Adrenal gland (tissue), 12 donors: ENCODE results near the gene LSS. TPM values are rescaled to one million over a fixed set of nuclear protein-coding genes. Genes with fewer than 3 reads are reported as not detected.

Experiments used
- DNase-seq, 7 donors: peaks; one replicate each; pipeline ENCODE4 v3.0.0-alpha.2; 2019 to 2020
- H3K27ac ChIP-seq, 5 donors: fragments of 200-600 bp; sonication (generic) in 4 of 5; 1 replicate in 3 of 5; 2 replicates in 2 of 5; pipeline versions ENCODE4 v1.5.1 to v1.8.0; 2016 to 2020; ENCODE audit warnings: mild to moderate bottlenecking in 1 of 5
- H3K27me3 ChIP-seq: fragments of 200-600 bp; 2 replicates; pipeline ENCODE4 v1.8.0; 2021
- H3K36me3 ChIP-seq, 2 donors: fragments of 200-600 bp; replicated peaks in 1 of 2; 1 replicate in 1 of 2; 2 replicates in 1 of 2; pipeline versions ENCODE4 v1.5.1 to v1.8.0; 2018 to 2022
- H3K4me1 ChIP-seq, 2 donors: fragments of 200-600 bp; replicated peaks in 1 of 2; 1 replicate in 1 of 2; 2 replicates in 1 of 2; pipeline versions ENCODE4 v1.5.1 to v1.8.0; 2018 to 2021
- H3K4me3 ChIP-seq, 4 donors: fragments of 200-600 bp; sonication (generic) in 3 of 4; one replicate each; pipeline ENCODE4 v1.5.1; 2016 to 2018
- H3K9me3 ChIP-seq, 3 donors: fragments of 200-600 bp; sonication (generic) in 1 of 3; replicated peaks in 1 of 3; 1 replicate in 2 of 3; 2 replicates in 1 of 3; pipeline versions ENCODE4 v1.5.1 to v1.8.0; 2016 to 2021
- POLR2A ChIP-seq, 2 donors: fragments of 450-650 bp; IDR thresholded peaks; one replicate each; pipeline ENCODE4 v1.6.1; 2017; ENCODE audit warnings: antibody characterized with exemption in 2 of 2, mild to moderate bottlenecking in 2 of 2, moderate library complexity in 1 of 2
- WGBS, 4 donors: extraction: QIAGEN DNeasy Blood & Tissue Kit in 2 of 4; methylation state at CpG; one replicate each; pipeline versions ENCODE4 v1.1.5 to v1.1.7; 2013 to 2017; 5-methylcytosine and 5-hydroxymethylcytosine counted together
- intact Hi-C, 2 donors: fragments of 100-400 bp; cut with DNase I; formaldehyde crosslinking; loops; one replicate each; pipeline versions ENCODE4 v1.14.1 to v1.15.0; 2022 to 2023
- polyA plus RNA-seq, 3 donors: library from polyadenylated mRNA; stranded (reverse); fragments of 200-250 nt in 2 of 3; fragments of 350-450 nt in 1 of 3; fragmentation: Illumina TruSeq in 1 of 3; extraction: RNeasy Lipid Tissue Mini Kit (QIAGEN cat#74804) in 1 of 3; gene quantifications; one replicate each; pipeline ENCODE4 v1.2.3, GENCODE V29; 2013 to 2014
- total RNA-seq, 9 donors: library from RNA; depleted of rRNA in 4 of 9; stranded (reverse); fragments of >200 nt in 4 of 9; fragments of 120-200 nt in 1 of 9; fragmentation: NEBNext Ultra II Directional in 1 of 9; extraction: Animal tissue kit (Norgen Biotek cat#: 25700) in 1 of 9; gene quantifications; one replicate each; pipeline versions ENCODE4 v1.1.0 to v1.2.4, GENCODE V29; 2013 to 2023
- TF ChIP-seq, protein P1 (sequence below), 6 experiments: fragments of 450-650 bp in 4 of 6; fragments of 200-600 bp in 2 of 6; sonication (generic) in 1 of 6; IDR thresholded peaks; 1 replicate in 5 of 6; 2 replicates in 1 of 6; pipeline versions ENCODE4 v1.5.1 to v1.8.0; 2016 to 2021; ENCODE audit warnings: antibody characterized with exemption in 6 of 6, mild to moderate bottlenecking in 2 of 6, moderate library complexity in 1 of 6
- donor health status: healthy with polysubstance abuse.
- donor health status: Bipolar disorder and iron deficiency.
- donor health status: DM: yes; HTN: yes; CAD: no.
- donor health status: DM: no; HTN: no; CAD: no.
- donor health status: DM: no; HTN: no; CAD: no.
- donor health status: DM: yes; HTN: yes; CAD: no.

Gene LSS
- total and polyA plus RNA-seq, 12 donors, result 46.3 to 246 (median 79.8) TPM

- Histone ChIP-seq H3K36me3 (peaks cover 0 to 97% of the 10 kb centered on the region in 2 donors), H3K27ac (no peak overlapping the region), H3K4me1 (no peaks in the 10 kb centered on the region), H3K27me3 (no peaks in the 10 kb centered on the region), H3K9me3 (no peaks in the 10 kb centered on the region), H3K4me3 (no peak overlapping the region)
- no peak for DNase-seq
- TF ChIP-seq, protein P1, sequence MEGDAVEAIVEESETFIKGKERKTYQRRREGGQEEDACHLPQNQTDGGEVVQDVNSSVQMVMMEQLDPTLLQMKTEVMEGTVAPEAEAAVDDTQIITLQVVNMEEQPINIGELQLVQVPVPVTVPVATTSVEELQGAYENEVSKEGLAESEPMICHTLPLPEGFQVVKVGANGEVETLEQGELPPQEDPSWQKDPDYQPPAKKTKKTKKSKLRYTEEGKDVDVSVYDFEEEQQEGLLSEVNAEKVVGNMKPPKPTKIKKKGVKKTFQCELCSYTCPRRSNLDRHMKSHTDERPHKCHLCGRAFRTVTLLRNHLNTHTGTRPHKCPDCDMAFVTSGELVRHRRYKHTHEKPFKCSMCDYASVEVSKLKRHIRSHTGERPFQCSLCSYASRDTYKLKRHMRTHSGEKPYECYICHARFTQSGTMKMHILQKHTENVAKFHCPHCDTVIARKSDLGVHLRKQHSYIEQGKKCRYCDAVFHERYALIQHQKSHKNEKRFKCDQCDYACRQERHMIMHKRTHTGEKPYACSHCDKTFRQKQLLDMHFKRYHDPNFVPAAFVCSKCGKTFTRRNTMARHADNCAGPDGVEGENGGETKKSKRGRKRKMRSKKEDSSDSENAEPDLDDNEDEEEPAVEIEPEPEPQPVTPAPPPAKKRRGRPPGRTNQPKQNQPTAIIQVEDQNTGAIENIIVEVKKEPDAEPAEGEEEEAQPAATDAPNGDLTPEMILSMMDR (IDR thresholded peaks at IDR 0.05), result no peak
- TF ChIP-seq POLR2A (IDR thresholded peaks at IDR 0.05), result no peak
- intact Hi-C loops, result loop anchor here in 1 of 2 donors (10.0 kb wide), 1 partner anchor 110 kb away; no protein-coding TSS in a partner anchor
- 88 to 94% (median 92%) methylated on average over 11 of the region's 11 CpGs for WGBS, 4 donors
Observed at GRCh38 chr21:46255166-46255565, 26.6 kb upstream of the LSS start.

- no peak overlapping the region for H3K4me3 ChIP-seq
- no peaks in the 10 kb centered on the region for H3K4me1 ChIP-seq
- intact Hi-C loops, result loop anchor here (5.0 to 10.0 kb wide), 2 partner anchors 110 to 1802 kb away; no protein-coding TSS in a partner anchor
- H3K27me3 ChIP-seq, result no peaks in the 10 kb centered on the region
- H3K9me3 ChIP-seq, result no peaks in the 10 kb centered on the region
- TF ChIP-seq POLR2A (IDR thresholded peaks at IDR 0.05), result no peak
- TF ChIP-seq, protein P1 (IDR thresholded peaks at IDR 0.05), result no peak
- H3K27ac ChIP-seq, result no peak overlapping the region
- 82 to 88% (median 86%) methylated on average over 10 to 12 of the region's 12 CpGs for WGBS, 4 donors
- H3K36me3 ChIP-seq, result peaks cover 0 to 97% of the 10 kb centered on the region in 2 donors
- DNase-seq, result no peak
Observed at GRCh38 chr21:46254208-46254975, 25.8 kb upstream of the LSS start.

- no peak overlapping the region for H3K4me3 ChIP-seq
- H3K4me1 ChIP-seq, result no peaks in the 10 kb centered on the region
- H3K27me3 ChIP-seq, result no peaks in the 10 kb centered on the region
- no peak overlapping the region for H3K27ac ChIP-seq
- no peak for DNase-seq
- H3K9me3 ChIP-seq, result no peaks in the 10 kb centered on the region
- intact Hi-C loops, result loop anchor here (5.0 to 10.0 kb wide), 2 partner anchors 109 to 1801 kb away; no protein-coding TSS in a partner anchor
- TF ChIP-seq POLR2A (IDR thresholded peaks at IDR 0.05), result no peak
- 75 to 81% (median 77%) methylated on average over 8 of the region's 8 CpGs for WGBS, 4 donors
- H3K36me3 ChIP-seq, result peaks cover 0 to 97% of the 10 kb centered on the region in 2 donors
Observed at GRCh38 chr21:46253610-46254124, 25.1 kb upstream of the LSS start.

GRCh38 chr21:46252840-46253239, 24.3 kb upstream of the LSS start:
- Histone ChIP-seq H3K4me3 (no peak overlapping the region), H3K9me3 (no peaks in the 10 kb centered on the region), H3K27me3 (no peaks in the 10 kb centered on the region), H3K36me3 (peaks cover 0 to 91% of the 10 kb centered on the region in 2 donors), H3K27ac (no peak overlapping the region), H3K4me1 (no peaks in the 10 kb centered on the region)
- no peak for DNase-seq
- intact Hi-C loops, result loop anchor here (5.0 to 10.0 kb wide), 2 partner anchors 108 to 1801 kb away; no protein-coding TSS in a partner anchor
- 91 to 93% (median 91%) methylated on average over 4 of the region's 4 CpGs for whole genome bisulfite sequencing, 4 donors
- TF ChIP-seq, protein P1 (IDR thresholded peaks at IDR 0.05), result no peak
- TF ChIP-seq POLR2A (IDR thresholded peaks at IDR 0.05), result no peak
